ENCODE results near the gene HPD. TPM values are rescaled to one million over a fixed set of nuclear protein-coding genes. Genes with fewer than 3 reads are reported as not detected.
"Not testable (repeated sequence)": the region's sequence is repeated elsewhere in the genome, so short reads cannot be mapped to it uniquely, and the experiment has no call there.

The HPD gene
- total RNA-seq, 4 donors from 2014 or later: 1.4 TPM; not detected in 3

DNA sequence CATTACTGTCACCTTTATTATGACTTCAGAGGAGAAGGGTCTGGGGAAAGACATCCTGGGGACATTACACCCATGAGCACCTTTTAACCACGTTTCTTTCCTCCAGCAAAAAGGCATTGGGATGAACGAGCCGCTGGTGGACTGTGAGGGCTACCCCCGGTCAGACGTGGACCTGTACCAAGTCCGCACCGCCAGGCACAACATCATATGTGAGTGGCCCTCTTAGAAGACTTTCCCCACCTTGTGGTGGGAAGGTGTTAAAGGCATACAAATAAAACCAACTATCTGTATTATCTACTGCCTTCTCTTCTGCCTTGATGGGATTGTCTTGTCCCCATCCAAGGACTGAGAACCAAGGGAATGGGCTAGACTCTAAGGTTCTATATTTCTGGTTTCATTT is 36.0 kb upstream of the HPD start:
- WGBS: 69% methylated on average over 7 of the region's 7 CpGs
- Histone ChIP-seq H3K27ac (no peak overlapping the region), H3K4me3 (no peak overlapping the region), H3K36me3 (peaks cover 48% of the 10 kb centered on the region), H3K9me3 (no peaks in the 10 kb centered on the region), H3K4me1 (peaks cover 33% of the 10 kb centered on the region), H3K27me3 (no peaks in the 10 kb centered on the region)
- no peak for TF ChIP-seq EP300 (IDR thresholded peaks at IDR 0.05)
- TF ChIP-seq, protein P1, sequence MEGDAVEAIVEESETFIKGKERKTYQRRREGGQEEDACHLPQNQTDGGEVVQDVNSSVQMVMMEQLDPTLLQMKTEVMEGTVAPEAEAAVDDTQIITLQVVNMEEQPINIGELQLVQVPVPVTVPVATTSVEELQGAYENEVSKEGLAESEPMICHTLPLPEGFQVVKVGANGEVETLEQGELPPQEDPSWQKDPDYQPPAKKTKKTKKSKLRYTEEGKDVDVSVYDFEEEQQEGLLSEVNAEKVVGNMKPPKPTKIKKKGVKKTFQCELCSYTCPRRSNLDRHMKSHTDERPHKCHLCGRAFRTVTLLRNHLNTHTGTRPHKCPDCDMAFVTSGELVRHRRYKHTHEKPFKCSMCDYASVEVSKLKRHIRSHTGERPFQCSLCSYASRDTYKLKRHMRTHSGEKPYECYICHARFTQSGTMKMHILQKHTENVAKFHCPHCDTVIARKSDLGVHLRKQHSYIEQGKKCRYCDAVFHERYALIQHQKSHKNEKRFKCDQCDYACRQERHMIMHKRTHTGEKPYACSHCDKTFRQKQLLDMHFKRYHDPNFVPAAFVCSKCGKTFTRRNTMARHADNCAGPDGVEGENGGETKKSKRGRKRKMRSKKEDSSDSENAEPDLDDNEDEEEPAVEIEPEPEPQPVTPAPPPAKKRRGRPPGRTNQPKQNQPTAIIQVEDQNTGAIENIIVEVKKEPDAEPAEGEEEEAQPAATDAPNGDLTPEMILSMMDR (IDR thresholded peaks at IDR 0.05): no peak
- no peak for TF ChIP-seq POLR2A (IDR thresholded peaks at IDR 0.05)
- TF ChIP-seq POLR2AphosphoS5 (IDR thresholded peaks at IDR 0.05): no peak
- DNase-seq (ENCODE audit: low spot score in 2 of 2): no peak

DNA sequence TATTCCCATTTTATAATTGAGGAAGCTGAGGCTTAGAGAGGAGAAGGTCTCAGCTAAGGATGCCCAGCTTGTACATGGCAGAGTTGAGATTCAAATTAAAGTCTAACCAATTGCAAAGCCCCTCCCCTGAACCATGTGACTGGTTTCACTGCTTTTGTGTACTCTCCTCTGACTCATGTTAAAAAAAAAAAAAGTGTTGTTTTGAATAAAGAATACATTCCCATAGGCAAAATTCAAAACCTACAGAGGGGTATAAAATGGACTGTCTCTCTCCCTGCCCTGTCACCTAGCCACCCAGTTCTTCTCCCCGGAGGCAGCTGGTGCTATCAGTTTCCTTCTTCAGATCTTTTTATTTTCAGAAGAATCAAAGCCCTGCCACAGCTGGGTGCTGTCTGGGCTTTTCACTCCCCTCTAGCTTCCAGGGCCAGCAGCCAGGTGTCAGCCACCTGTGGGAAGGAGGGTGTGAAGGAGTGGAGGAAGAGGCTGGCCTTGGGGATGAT is 35.4 kb upstream of the HPD start:
- Histone ChIP-seq H3K36me3 (peaks cover 41% of the 10 kb centered on the region), H3K4me1 (peaks cover 39% of the 10 kb centered on the region)
- no peak for DNase-seq (ENCODE audit: low spot score in 2 of 2)

DNA sequence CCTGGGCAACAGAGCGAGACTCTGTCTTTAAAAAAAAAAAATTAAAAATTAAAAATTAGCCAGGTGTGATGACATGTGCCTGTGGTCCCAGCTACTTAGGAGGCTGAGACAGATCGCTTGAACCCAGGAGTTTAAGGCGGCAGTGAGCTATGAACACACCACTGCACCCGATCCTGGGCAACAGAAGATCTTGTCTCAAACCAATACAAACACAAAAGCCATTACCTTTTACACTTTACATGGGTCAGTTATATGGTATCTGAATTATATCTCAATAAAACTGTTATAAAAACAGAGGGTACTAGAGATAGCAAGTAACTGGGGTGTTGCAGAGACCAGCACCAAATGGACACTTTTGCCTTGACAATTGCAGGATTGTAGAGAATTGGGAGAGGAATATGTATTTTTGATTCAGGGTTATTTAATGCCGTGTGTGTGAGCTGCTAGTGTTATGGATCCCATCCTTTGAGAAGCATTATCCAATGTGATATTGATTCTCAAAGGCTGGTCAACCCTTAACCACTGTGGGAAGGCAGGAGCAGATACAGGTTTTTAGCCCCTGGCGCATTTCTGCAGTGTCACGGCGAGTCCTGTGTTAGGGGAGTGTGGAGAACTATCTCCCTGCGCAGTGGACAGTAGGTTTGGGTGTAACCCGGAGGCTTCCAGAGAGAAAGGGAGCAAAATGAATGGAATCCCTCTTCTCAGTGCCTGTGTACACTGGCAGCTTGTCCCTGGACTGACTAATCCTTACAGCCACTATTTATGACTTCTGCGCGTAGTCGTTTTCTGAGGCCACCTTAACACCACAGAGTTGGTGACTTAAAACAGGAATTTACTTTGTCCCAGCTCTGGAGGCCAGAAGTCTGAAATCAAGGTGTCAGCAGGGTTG is 34.3 kb upstream of the HPD start:
- Histone ChIP-seq H3K27me3 (no peaks in the 10 kb centered on the region), H3K9me3 (no peaks in the 10 kb centered on the region), H3K36me3 (peaks cover 32% of the 10 kb centered on the region), H3K4me3 (no peak overlapping the region), H3K27ac (no peak overlapping the region), H3K4me1 (peaks cover 42% of the 10 kb centered on the region)
- TF ChIP-seq POLR2AphosphoS5 (IDR thresholded peaks at IDR 0.05) (no peak), POLR2A (IDR thresholded peaks at IDR 0.05) (no peak), EP300 (IDR thresholded peaks at IDR 0.05) (no peak)
- TF ChIP-seq, protein P1 (IDR thresholded peaks at IDR 0.05): no peak
- no peak for DNase-seq (ENCODE audit: low spot score in 2 of 2)
- WGBS: 84% methylated on average over 12 of the region's 13 CpGs

More for the DNA sequence above, 35.4 kb upstream of the HPD start:
- Histone ChIP-seq H3K4me3 (no peak overlapping the region), H3K27ac (peak overlapping the region; percentile 62), H3K9me3 (no peaks in the 10 kb centered on the region), H3K27me3 (no peaks in the 10 kb centered on the region)
- TF ChIP-seq POLR2AphosphoS5 (IDR thresholded peaks at IDR 0.05) (no peak), POLR2A (IDR thresholded peaks at IDR 0.05) (no peak), EP300 (IDR thresholded peaks at IDR 0.05) (no peak)
- TF ChIP-seq, protein P1 (IDR thresholded peaks at IDR 0.05): no peak
- WGBS: 28% methylated on average over 1 of the region's 1 CpG

DNA sequence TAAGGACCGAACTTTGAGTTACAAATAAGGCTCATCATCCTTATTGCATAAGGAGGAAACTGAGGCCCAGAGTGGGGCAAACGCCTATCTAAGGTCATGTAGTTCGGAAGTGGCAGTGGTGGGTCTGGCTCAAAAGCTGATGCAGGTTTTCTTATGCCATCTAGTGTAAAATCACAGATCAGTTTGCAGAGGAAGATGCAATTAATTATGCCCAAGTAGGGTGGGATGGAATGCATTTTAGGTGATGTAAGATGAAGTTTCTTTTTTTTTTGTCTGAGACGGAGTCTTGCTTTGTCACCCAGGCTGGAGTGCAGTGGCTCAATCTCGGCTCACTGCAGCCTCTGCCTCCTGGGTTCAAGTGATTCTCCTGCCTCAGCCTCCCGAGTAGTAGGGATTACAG is 31.0 kb upstream of the HPD start:
- WGBS: 45% methylated on average over 6 of the region's 6 CpGs
- not testable (repeated sequence) for H3K36me3 ChIP-seq; DNase-seq (ENCODE audit: low spot score in 2 of 2); H3K9me3 ChIP-seq; H3K27ac ChIP-seq
- Histone ChIP-seq H3K27me3 (peaks cover 10% of the 10 kb centered on the region), H3K4me1 (peaks cover 44% of the 10 kb centered on the region), H3K4me3 (peak overlapping the region; percentile 68)

DNA sequence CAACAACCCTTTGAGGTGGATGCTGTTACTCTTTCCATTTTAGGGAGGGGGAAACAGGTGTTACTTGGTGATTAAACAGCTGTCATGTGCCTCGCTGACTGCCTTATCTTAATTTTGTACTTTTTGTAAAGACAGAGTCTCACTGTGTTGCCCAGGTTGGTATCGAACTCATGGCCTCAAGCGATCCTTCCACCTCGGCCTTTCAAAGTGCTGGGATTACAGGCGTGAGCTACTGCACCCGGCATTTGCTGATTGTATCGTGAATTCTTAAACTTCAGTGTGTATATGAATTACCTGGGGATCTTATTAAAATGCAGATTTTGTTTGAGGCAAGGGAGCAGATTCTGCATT is 30.6 kb upstream of the HPD start:
- Histone ChIP-seq H3K9me3 (no peaks in the 10 kb centered on the region), H3K4me3 (peak overlapping the region; percentile 68), H3K27ac (peak overlapping the region; percentile 91), H3K36me3 (peaks cover 5% of the 10 kb centered on the region), H3K4me1 (peaks cover 39% of the 10 kb centered on the region), H3K27me3 (peaks cover 10% of the 10 kb centered on the region)
- 2% methylated on average over 7 of the region's 7 CpGs for WGBS
- TF ChIP-seq POLR2AphosphoS5 (IDR thresholded peaks at IDR 0.05) (no peak), POLR2A (IDR thresholded peaks at IDR 0.05) (no peak), EP300 (IDR thresholded peaks at IDR 0.05) (no peak)
- TF ChIP-seq, protein P1 (IDR thresholded peaks at IDR 0.05): no peak
- no peak for DNase-seq (ENCODE audit: low spot score in 2 of 2)
